Transverse colon (tissue), 3 donors: ENCODE results near the gene TCAP.

ENCODE experiments used
- EP300 ChIP-seq: sonication (generic); formaldehyde crosslinking; IDR thresholded peaks from one replicate; pipeline ENCODE4 v1.6.1; 2017; ENCODE audit warnings: antibody characterized with exemption, low read depth
- POLR2A ChIP-seq: fragments of 450-650 bp; IDR thresholded peaks from one replicate; pipeline ENCODE4 v1.6.1; 2016; ENCODE audit warnings: antibody characterized with exemption, mild to moderate bottlenecking, moderate library complexity
- TF ChIP-seq, protein P1 (sequence below), 5 experiments: fragments of 200-600 bp in 3 of 5; fragments of 450-650 bp in 2 of 5; sonication (generic) in 3 of 5; IDR thresholded peaks; 1 replicate in 2 of 5; 2 replicates in 3 of 5; pipeline ENCODE4 v1.5.1; 2016 to 2017; ENCODE audit warnings: antibody characterized with exemption in 5 of 5, inconsistent platforms in 3 of 5, mild to moderate bottlenecking in 2 of 5, moderate library complexity in 1 of 5

DNA sequence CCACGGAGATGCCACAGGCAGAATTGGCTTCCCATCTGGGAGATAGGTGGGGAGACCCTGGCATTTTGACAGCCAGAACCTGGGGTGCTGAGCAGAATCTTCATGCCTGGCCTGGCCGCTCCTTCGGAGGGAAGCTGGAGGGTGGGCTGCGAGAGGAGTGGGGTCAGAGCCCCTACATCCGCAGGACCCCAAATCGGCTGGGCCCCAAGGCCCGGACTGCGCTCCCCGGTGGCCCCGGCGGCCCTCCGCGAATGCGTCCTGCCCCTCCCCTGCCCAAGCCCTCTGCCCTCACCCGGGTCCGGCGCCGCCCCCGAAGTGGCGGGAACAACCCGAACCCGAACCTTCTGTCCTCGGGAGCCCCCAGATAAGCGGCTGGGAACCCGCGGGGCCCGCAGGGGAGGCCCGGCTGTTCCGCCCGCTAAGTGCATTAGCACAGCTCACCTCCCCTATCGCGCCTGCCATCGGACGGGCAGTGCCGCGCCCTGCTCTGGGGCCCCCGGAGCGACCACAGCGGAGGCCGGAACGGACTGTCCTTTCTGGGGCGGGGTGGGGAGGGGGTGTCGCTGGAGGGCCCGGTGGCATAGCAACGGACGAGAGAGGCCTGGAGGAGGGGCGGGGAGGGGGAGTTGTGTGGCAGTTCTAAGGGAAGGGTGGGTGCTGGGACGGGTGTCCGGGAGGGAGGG is 2.3 kb downstream of the TCAP start:
- TF ChIP-seq POLR2A (no peak), EP300 (no peak)
- TF ChIP-seq, protein P1, sequence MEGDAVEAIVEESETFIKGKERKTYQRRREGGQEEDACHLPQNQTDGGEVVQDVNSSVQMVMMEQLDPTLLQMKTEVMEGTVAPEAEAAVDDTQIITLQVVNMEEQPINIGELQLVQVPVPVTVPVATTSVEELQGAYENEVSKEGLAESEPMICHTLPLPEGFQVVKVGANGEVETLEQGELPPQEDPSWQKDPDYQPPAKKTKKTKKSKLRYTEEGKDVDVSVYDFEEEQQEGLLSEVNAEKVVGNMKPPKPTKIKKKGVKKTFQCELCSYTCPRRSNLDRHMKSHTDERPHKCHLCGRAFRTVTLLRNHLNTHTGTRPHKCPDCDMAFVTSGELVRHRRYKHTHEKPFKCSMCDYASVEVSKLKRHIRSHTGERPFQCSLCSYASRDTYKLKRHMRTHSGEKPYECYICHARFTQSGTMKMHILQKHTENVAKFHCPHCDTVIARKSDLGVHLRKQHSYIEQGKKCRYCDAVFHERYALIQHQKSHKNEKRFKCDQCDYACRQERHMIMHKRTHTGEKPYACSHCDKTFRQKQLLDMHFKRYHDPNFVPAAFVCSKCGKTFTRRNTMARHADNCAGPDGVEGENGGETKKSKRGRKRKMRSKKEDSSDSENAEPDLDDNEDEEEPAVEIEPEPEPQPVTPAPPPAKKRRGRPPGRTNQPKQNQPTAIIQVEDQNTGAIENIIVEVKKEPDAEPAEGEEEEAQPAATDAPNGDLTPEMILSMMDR (IDR thresholded peaks at IDR 0.05): no peak
